ENCODE measurements around the gene OR8D4.
"Not testable (repeated sequence)": the region's sequence is repeated elsewhere in the genome, so short reads cannot be mapped to it uniquely, and the experiment has no call there.

DNA sequence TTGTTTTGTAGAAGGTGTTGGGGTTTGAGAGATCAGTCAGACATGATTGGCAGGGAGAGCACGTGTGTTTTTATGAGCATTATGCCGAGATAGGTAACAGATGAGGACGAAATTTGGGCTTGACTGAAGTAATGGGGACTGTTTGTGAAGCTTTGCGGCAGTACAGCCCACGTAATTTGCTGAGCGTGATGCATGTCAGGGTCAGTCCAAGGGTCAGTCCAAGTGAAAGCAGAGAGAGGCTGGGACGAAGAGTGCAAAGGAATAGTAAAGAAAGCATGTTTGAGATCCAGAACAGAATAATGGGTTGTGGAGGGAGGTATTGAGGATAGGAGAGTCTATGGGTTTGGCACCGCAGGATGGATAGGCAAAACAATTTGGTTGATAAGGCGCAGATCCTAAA is 34.2 kb upstream of the OR8D4 start:
- not testable (repeated sequence) for TF ChIP-seq ZNF274 (IDR thresholded peaks at IDR 0.05; ENCODE audit: low read depth, low read length); SUZ12 (IDR thresholded peaks at IDR 0.05; ENCODE audit: extremely low read depth, insufficient read depth, insufficient read length)

Measured in NT2/D1 (cell line).